HK-2 (cell line): ENCODE data around the gene ARSB.
"Not testable (repeated sequence)": the region's sequence is repeated elsewhere in the genome, so short reads cannot be mapped to it uniquely, and the experiment has no call there.

Experiments used
- DNase-seq: peaks from one replicate; pipeline ENCODE4 v3.0.0-alpha.2; 2018; ENCODE audit not compliant: unreplicated experiment

ARSB gene

GRCh38 chr5:78995521-78996007 is 10.5 kb upstream of the ARSB start:
- DNase-seq: no peak

GRCh38 chr5:78993165-78993564 is 8.1 kb upstream of the ARSB start:
- no peak for DNase-seq

- no peak for DNase-seq
Observed at GRCh38 chr5:78992146-78992545, 7.0 kb upstream of the ARSB start.

- DNase-seq: no peak
Observed at GRCh38 chr5:78989080-78989479, 4.0 kb upstream of the ARSB start.

- DNase-seq: peak; percentile 40
Observed at GRCh38 chr5:78985725-78986223, 664 bp upstream of the ARSB start.

GRCh38 chr5:78984439-78985115 is 533 bp downstream of the ARSB start:
- DNase-seq: peak; percentile 80

GRCh38 chr5:78983601-78984438 is 1.3 kb downstream of the ARSB start:
- no peak for DNase-seq

GRCh38 chr5:78983194-78983593 is 1.9 kb downstream of the ARSB start:
- not testable (repeated sequence) for DNase-seq

- no peak for DNase-seq
Observed at GRCh38 chr5:78979909-78980308, 5.2 kb downstream of the ARSB start.

- no peak for DNase-seq
Observed at GRCh38 chr5:78979117-78979742, 5.9 kb downstream of the ARSB start.

GRCh38 chr5:78975035-78975434 is 10.1 kb downstream of the ARSB start:
- no peak for DNase-seq

GRCh38 chr5:78974601-78975000 is 10.5 kb downstream of the ARSB start:
- no peak for DNase-seq

GRCh38 chr5:78974011-78974410 is 11.1 kb downstream of the ARSB start:
- DNase-seq: no peak

- DNase-seq: no peak
Observed at GRCh38 chr5:78972654-78973428, 12.3 kb downstream of the ARSB start.

GRCh38 chr5:78971998-78972397 is 13.1 kb downstream of the ARSB start:
- DNase-seq: no peak

- DNase-seq: no peak
Observed at GRCh38 chr5:78968781-78969180, 16.3 kb downstream of the ARSB start.

- DNase-seq: no peak
Observed at GRCh38 chr5:78964889-78965288, 20.2 kb downstream of the ARSB start.

- no peak for DNase-seq
Observed at GRCh38 chr5:78961743-78962142, 23.4 kb downstream of the ARSB start.

- DNase-seq: no peak
Observed at GRCh38 chr5:78959767-78960166, 25.3 kb downstream of the ARSB start.

- no peak for DNase-seq
Observed at GRCh38 chr5:78958672-78959445, 26.3 kb downstream of the ARSB start.

GRCh38 chr5:78956901-78957300 is 28.2 kb downstream of the ARSB start:
- no peak for DNase-seq
